H1 (cell line): Measurements from ENCODE around the gene VTI1B. TPM values are rescaled to one million over a fixed set of nuclear protein-coding genes. Genes with fewer than 3 reads are reported as not detected.

ENCODE experiments used
- ASH2L ChIP-seq: fragments of 200-600, 300-600 bp; sonication (generic); IDR thresholded peaks from one replicate; pipeline ENCODE4 v1.7.1; 2017; ENCODE audit warnings: low read length
- EP300 ChIP-seq, 2 experiments: IDR thresholded peaks; 1 replicate in 1 of 2; 2 replicates in 1 of 2; pipeline ENCODE4 v1.6.1; 2011 to 2012; ENCODE audit warnings: low read depth in 2 of 2, low read length in 2 of 2, mild to moderate bottlenecking in 2 of 2, borderline replicate concordance in 1 of 2, inconsistent platforms in 1 of 2, moderate library complexity in 1 of 2
- HDAC2 ChIP-seq, 2 experiments: fragments of 300-600 bp in 1 of 2; sonication (generic) in 1 of 2; IDR thresholded peaks; 2 replicates each; pipeline ENCODE4 v1.6.1; 2011 to 2012; ENCODE audit warnings: low read depth in 2 of 2, low read length in 2 of 2, mild to moderate bottlenecking in 2 of 2, moderate library complexity in 2 of 2, borderline replicate concordance in 1 of 2, inconsistent platforms in 1 of 2
- JUN ChIP-seq: IDR thresholded peaks from 2 replicates; pipeline ENCODE4 v1.6.1; 2011; ENCODE audit warnings: low read depth, mild to moderate bottlenecking, improper control_type of control experiment, low read length
- JUND ChIP-seq: IDR thresholded peaks from 2 replicates; pipeline ENCODE4 v1.6.1; 2011; ENCODE audit warnings: mild to moderate bottlenecking, improper control_type of control experiment, low read length
- KDM4A ChIP-seq: IDR thresholded peaks from one replicate; pipeline ENCODE4 v1.7.1; 2012; ENCODE audit warnings: low read depth, mild to moderate bottlenecking, moderate library complexity, low read length, inconsistent platforms; ENCODE audit not compliant: severe bottlenecking
- MAFK ChIP-seq: IDR thresholded peaks from 2 replicates; pipeline ENCODE4 v1.6.1; 2012; ENCODE audit warnings: low read depth, mild to moderate bottlenecking, improper control_type of control experiment, low read length
- NANOG ChIP-seq: IDR thresholded peaks from 2 replicates; pipeline ENCODE4 v1.6.1; 2011; ENCODE audit warnings: low read length, low read depth, mild to moderate bottlenecking, inconsistent platforms; ENCODE audit not compliant: insufficient read depth, poor library complexity, severe bottlenecking
- PHF8 ChIP-seq: fragments of 200-600 bp; sonication (generic); conservative IDR thresholded peaks from 2 replicates; pipeline ENCODE4 v1.7.1; 2012; ENCODE audit warnings: low read depth, mild to moderate bottlenecking, inconsistent platforms, low read length, moderate library complexity
- POLR2A ChIP-seq, 2 experiments: IDR thresholded peaks; 1 replicate in 1 of 2; 2 replicates in 1 of 2; pipeline ENCODE4 v1.6.1; 2011; ENCODE audit warnings: low read depth in 2 of 2, low read length in 2 of 2, mild to moderate bottlenecking in 2 of 2; ENCODE audit errors: control extremely low read depth in 1 of 2
- POLR2AphosphoS5 ChIP-seq: IDR thresholded peaks from 2 replicates; pipeline ENCODE4 v1.6.1; 2011; ENCODE audit warnings: low read depth, low read length
- POU5F1 ChIP-seq: IDR thresholded peaks from 2 replicates; pipeline ENCODE4 v1.6.1; 2011; ENCODE audit warnings: low read depth, mild to moderate bottlenecking, low read length, moderate library complexity
- RBBP5 ChIP-seq: IDR thresholded peaks from 2 replicates; pipeline ENCODE4 v1.7.1; 2012; ENCODE audit warnings: low read depth, mild to moderate bottlenecking, inconsistent platforms, low read length, moderate library complexity, borderline replicate concordance
- RFX5 ChIP-seq: IDR thresholded peaks from 2 replicates; pipeline ENCODE4 v1.6.1; 2011; ENCODE audit warnings: low read depth, low read length, improper control_type of control experiment, borderline replicate concordance
- SIN3A ChIP-seq, 2 experiments: IDR thresholded peaks in 1 of 2; conservative IDR thresholded peaks in 1 of 2; 2 replicates each; pipeline ENCODE4 v1.6.1; 2011 to 2012; ENCODE audit warnings: low read length in 2 of 2, improper control_type of control experiment in 1 of 2, low read depth in 1 of 2, mild to moderate bottlenecking in 1 of 2
- SP1 ChIP-seq: IDR thresholded peaks from 2 replicates; pipeline ENCODE4 v1.6.1; 2011; ENCODE audit warnings: low read depth, low read length
- SP4 ChIP-seq: IDR thresholded peaks from 2 replicates; pipeline ENCODE4 v1.6.1; 2012; ENCODE audit warnings: low read length, inconsistent platforms
- TAF1 ChIP-seq: IDR thresholded peaks from 2 replicates; pipeline ENCODE4 v1.6.1; 2011; ENCODE audit warnings: mild to moderate bottlenecking, low read depth, low read length
- TBP ChIP-seq: IDR thresholded peaks from 2 replicates; pipeline ENCODE4 v1.6.1; 2011; ENCODE audit warnings: low read depth, low read length, improper control_type of control experiment
- TCF12 ChIP-seq: IDR thresholded peaks from 2 replicates; pipeline ENCODE4 v1.6.1; 2011; ENCODE audit warnings: low read depth, mild to moderate bottlenecking, low read length
- TEAD4 ChIP-seq: IDR thresholded peaks from 2 replicates; pipeline ENCODE4 v1.6.1; 2012; ENCODE audit warnings: low read depth, low read length, inconsistent platforms, mixed read lengths
- polyA plus RNA-seq, 7 experiments: library from polyadenylated mRNA; depleted of rRNA in 3 of 7; stranded (reverse) in 5 of 7; unstranded in 2 of 7; fragments of >200 nt in 5 of 7; fragments of 200-250 nt in 2 of 7; gene quantifications; 1 replicate in 5 of 7; 2 replicates in 1 of 7; 4 replicates in 1 of 7; pipeline versions ENCODE4 v1.2.1 to v1.2.3, GENCODE V29; 2011 to 2013; ENCODE audit warnings: missing spikeins in 2 of 7, mixed read lengths in 2 of 7
- total RNA-seq: library from RNA; stranded (reverse); fragmentation: NEBNext Ultra II Directional; extraction: Animal tissue kit (Norgen Biotek cat#: 25700); gene quantifications from 2 replicates; pipeline ENCODE4 v1.2.1, GENCODE V29; 2021
- TF ChIP-seq, protein P1 (sequence below): IDR thresholded peaks from 2 replicates; pipeline ENCODE4 v1.6.1; 2012; ENCODE audit warnings: inconsistent platforms

VTI1B gene
- total and polyA plus RNA-seq, 2 of the 8 experiments (the other 6 are each of a cell fraction or from before 2014, with no cell fraction given), result 28.1 to 98.7 TPM

- TF ChIP-seq POU5F1 (no peak), EP300 (IDR thresholded peaks at IDR 0.05; ENCODE audit: borderline replicate concordance in 1 of 2, low read depth in 2 of 2, low read length in 2 of 2) (peak in 1 of 2 experiments; percentile 9; a peak in 1 of 3 replicates), PHF8 (peak; percentile 73), POLR2AphosphoS5 (peak; percentile 74), JUN (peak; percentile 93), HDAC2 (IDR thresholded peaks at IDR 0.05; ENCODE audit: borderline replicate concordance in 1 of 2, low read depth in 2 of 2, low read length in 2 of 2) (no peak), SP1 (0 out of 2 replicates have a peak, but pooled peaks have one; percentile 34), MAFK (no peak), NANOG (no peak), KDM4A (peak; percentile 94), POLR2A (IDR thresholded peaks at IDR 0.05; ENCODE audit: control extremely low read depth in 1 of 2, low read depth in 2 of 2, low read length in 2 of 2) (peak; percentile 77 to 81; a peak in 2 of 3 replicates), RFX5 (peak; percentile 17; the same call in 1 of the 2 replicates), TEAD4 (0 out of 2 replicates have a peak, but pooled peaks have one; percentile 2), TAF1 (peak; percentile 83; the same call in 1 of the 2 replicates), TBP (peak; percentile 78), SP4 (peak; percentile 52; the same call in 1 of the 2 replicates), TCF12 (no peak), RBBP5 (peak; percentile 76), JUND (peak; percentile 100), SIN3A (conservative IDR thresholded peaks at IDR 0.05 in 1 of 2, IDR thresholded peaks at IDR 0.05 in 1 of 2; ENCODE audit: low read depth in 1 of 2, low read length in 2 of 2) (peak; percentile 44 to 71; a peak in 2 of 4 replicates), ASH2L (peak; percentile 78)
- TF ChIP-seq, protein P1, sequence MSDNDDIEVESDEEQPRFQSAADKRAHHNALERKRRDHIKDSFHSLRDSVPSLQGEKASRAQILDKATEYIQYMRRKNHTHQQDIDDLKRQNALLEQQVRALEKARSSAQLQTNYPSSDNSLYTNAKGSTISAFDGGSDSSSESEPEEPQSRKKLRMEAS, result peak; percentile 70
Measured at GRCh38 chr14:67619446-67620216, 54.8 kb downstream of the VTI1B start, which contains the start of gene ARG2 (continued).
